RWPE2 (cell line): ENCODE data around the gene MCU.

ENCODE experiments used
- ATAC-seq: fragments of 200-7000 bp; cut with Tn5 transposase; 3 replicates; pipeline ENCODE4 v1.9.1; 2021; ENCODE audit warnings: low read depth
- DNase-seq: peaks from one replicate; pipeline ENCODE4 v3.0.0-alpha.2; 2020; ENCODE audit warnings: low spot score
- H3K27ac ChIP-seq: fragments of 450-650 bp; 2 replicates; pipeline ENCODE4 v1.5.1; 2017; ENCODE audit warnings: mild to moderate bottlenecking; ENCODE audit not compliant: poor library complexity, severe bottlenecking
- H3K27me3 ChIP-seq: fragments of 250-450 bp; sonication (Bioruptor Pico); 2 replicates; pipeline ENCODE4 v1.5.1; 2021; ENCODE audit warnings: mild to moderate bottlenecking, moderate library complexity; ENCODE audit not compliant: insufficient read depth, poor library complexity, severe bottlenecking
- H3K36me3 ChIP-seq: fragments of 250-450 bp; sonication (Bioruptor Pico); 2 replicates; pipeline ENCODE4 v1.5.1; 2020; ENCODE audit warnings: low read depth, mild to moderate bottlenecking, moderate library complexity
- H3K4me1 ChIP-seq: fragments of 250-450 bp; sonication (Bioruptor Pico); 2 replicates; pipeline ENCODE4 v1.5.1; 2021; ENCODE audit warnings: mild to moderate bottlenecking, moderate library complexity; ENCODE audit not compliant: insufficient read depth, poor library complexity, severe bottlenecking
- H3K4me3 ChIP-seq: fragments of 250-450 bp; sonication (Bioruptor Pico); 2 replicates; pipeline ENCODE4 v1.5.1; 2021; ENCODE audit warnings: mild to moderate bottlenecking, moderate library complexity; ENCODE audit not compliant: severe bottlenecking
- H3K9me3 ChIP-seq: fragments of 250-450 bp; sonication (Bioruptor Pico); 2 replicates; pipeline ENCODE4 v1.5.1; 2021; ENCODE audit warnings: mild to moderate bottlenecking, moderate library complexity; ENCODE audit not compliant: severe bottlenecking
- CTCF ChIP-seq: fragments of 450-650 bp; IDR thresholded peaks from one replicate; pipeline ENCODE4 v1.5.1; 2017; ENCODE audit warnings: mild to moderate bottlenecking, moderate library complexity; ENCODE audit not compliant: poor library complexity, severe bottlenecking

Gene MCU

GRCh38 chr10:72935361-72935760 lies 243.4 kb downstream of the MCU start:
- no peak overlapping the region for H3K27ac ChIP-seq
- no peak overlapping the region for H3K4me3 ChIP-seq
- no peaks in the 10 kb centered on the region for H3K4me1 ChIP-seq
- no peaks in the 10 kb centered on the region for H3K27me3 ChIP-seq
- DNase-seq (no peak), ATAC-seq (no peak)
- no peaks in the 10 kb centered on the region for H3K9me3 ChIP-seq
- no peak for TF ChIP-seq CTCF
- no peaks in the 10 kb centered on the region for H3K36me3 ChIP-seq
